HG02943 (cell line): ENCODE measurements around the gene FBXO31.
"Not testable (repeated sequence)": the region's sequence is repeated elsewhere in the genome, so short reads cannot be mapped to it uniquely, and the experiment has no call there.

Experiments
- ATAC-seq: cut with Tn5 transposase; IDR thresholded peaks from one replicate; pipeline ENCODE4 v1.9.1; 2021; ENCODE audit warnings: mild to moderate bottlenecking, low read depth, moderate library complexity; ENCODE audit not compliant: unreplicated experiment

The FBXO31 gene

GRCh38 chr16:87388818-87389134 is 5.2 kb upstream of the FBXO31 start:
- ATAC-seq, result no peak

GRCh38 chr16:87387942-87388817 is 4.6 kb upstream of the FBXO31 start:
- peak; percentile 46 for ATAC-seq

DNA sequence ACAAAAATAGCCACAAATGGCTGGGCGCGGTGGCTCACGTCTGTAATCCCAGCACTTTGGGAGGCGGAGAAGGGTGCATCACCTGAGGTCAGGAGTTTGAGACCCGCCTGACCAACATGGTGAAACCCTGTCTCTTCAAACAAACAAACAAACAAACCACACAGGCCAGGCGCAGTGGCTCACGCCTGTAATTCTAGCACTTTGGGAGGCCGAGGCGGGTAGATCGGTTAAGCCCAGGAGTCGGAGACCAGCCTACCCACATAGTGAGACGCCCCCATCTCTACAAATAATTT is 1.2 kb upstream of the FBXO31 start:
- ATAC-seq, result not testable (repeated sequence)

DNA sequence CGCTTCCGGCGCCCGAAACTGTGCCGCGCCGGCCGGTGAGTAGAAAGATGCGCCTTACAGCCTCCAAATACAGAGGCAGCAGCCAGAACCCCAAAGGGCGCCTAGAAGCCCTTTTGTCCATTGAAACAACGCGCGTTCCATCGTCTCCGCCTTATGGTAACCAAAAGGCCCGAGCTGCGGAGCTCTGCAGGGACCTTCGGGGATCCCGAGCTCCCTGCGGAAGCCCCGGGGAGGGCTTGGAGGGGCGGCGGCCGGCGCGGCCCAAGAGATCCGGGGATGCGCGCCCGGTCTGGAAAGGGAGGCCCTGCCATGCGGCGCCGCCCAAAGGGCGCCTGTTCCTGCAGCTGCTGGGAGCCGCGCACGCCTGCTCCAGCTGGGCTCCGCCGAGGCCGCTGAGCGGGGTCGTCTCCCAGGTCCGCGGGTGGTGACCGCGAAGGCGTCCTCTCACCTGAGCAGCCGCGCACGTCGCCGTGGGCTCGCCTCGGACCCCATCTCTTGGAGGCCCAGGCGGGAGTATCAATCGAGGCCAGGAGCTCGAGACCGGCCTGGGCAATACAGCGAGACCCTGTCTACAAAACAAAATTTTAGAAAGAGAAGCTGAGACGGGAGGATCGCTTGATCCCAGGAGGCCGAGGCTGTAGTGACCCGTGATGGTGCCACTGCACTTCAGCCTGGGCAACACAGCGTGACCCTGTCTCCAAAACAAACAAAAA is 742 bp upstream of the FBXO31 start:
- ATAC-seq, result peak; percentile 33

DNA sequence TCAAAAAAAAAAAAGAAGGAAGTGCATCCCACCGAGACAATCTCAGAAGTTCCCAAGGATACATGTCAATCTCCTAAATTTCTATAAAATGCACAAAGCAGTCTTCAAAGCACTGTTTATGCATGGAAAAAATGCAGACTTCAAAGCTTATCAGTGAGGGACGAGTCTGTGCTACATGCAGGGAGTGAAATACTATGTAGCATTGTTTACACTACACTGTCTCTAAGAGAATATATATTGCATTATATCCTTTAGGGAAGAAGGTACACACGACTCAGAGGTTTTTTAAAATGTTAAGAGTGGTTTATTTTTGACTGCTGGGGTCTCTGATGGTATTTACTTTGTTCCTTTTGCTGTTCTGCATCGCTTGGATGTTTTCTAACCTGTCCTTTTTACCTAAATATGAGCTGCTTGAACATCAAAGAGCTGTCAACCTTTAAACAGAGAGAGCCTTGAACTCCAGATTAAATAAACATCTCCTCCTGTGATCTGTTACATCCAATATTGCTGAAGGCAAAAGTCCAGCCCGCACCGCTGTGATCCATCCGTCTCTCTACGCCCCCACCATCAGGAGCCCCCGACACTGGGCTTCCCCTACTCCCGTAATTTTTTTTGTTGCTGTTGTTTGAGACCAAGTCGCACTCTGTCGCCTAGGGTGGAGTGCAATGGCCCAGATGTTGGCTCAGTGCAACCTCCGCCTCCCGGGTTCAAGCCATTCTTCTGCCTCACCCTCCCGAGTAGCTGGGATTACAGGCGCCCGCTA is 1.4 kb downstream of the FBXO31 start:
- ATAC-seq, result no peak

DNA sequence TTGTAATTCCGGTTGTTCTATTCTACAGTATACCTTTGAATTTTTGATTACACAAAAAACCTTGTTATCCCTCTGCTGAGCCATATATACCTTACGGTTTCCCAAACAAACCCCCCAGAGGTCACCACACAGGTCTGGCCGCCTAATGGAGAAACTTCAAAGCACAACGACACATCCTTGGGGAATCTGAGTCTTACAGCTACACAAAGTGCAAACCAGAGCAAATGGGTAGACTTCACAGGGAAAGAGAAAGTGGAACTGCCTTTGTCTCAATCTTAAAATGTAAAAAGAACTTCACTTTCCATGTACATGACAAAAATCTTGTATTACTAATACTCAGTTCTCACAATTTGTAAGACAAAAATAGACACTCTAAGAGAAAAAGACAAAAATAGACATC is 2.7 kb downstream of the FBXO31 start:
- ATAC-seq, result no peak

GRCh38 chr16:87380403-87380802 is 3.2 kb downstream of the FBXO31 start:
- no peak for ATAC-seq

GRCh38 chr16:87379312-87379752 is 4.2 kb downstream of the FBXO31 start:
- not testable (repeated sequence) for ATAC-seq

GRCh38 chr16:87376660-87377059 is 6.9 kb downstream of the FBXO31 start:
- ATAC-seq, result no peak

DNA sequence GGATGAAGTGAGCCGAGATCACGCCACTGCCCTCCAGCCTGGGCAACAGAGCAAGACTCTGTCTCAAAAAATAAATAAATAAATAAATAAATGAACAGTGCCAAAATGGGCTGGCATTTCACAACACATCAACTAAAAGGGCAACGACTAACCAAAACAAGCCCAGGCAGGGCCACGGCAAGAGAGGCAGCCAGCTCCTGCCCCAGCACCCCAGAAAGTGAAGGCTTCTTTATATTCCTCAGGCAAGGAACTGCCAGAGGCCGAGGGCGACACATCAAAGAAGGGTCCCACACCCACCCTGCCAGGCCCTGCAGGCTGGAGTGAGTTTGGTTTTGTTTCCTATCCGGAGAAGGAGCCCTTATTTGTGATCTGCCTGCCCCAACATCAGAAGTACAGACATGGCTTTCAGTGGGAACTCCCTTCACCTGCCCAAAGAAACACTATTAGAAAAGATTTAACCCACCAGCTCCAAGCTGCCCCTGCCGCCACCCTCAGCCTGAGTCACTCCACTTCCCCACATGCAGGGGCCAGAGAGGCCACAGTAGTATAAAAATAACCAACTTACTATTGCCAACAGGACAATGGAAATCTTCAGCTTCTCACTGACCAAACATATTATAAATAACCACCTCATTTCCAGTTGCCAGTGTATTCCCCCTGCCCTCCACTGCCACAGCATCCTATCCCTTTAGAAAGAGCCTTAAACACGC is 8.0 kb downstream of the FBXO31 start:
- no peak for ATAC-seq

DNA sequence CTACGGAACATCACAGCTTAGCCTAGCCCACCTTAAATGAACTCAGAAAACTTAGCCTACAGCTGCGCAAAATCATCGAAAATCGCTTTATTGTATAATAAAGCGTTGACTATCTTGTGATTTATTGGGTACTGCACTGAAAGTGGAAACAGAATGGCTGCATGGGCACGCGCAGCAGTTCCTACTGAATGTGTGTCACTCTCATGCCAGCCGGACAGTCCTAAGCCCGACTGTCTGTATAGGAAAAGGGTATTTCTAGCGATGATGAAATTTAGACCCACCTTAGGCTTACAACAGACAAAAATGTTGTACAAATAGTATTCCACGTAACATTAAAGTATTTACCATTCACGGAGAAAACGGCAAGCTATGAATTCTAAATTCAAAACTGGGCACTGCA is 9.3 kb downstream of the FBXO31 start:
- ATAC-seq, result no peak

DNA sequence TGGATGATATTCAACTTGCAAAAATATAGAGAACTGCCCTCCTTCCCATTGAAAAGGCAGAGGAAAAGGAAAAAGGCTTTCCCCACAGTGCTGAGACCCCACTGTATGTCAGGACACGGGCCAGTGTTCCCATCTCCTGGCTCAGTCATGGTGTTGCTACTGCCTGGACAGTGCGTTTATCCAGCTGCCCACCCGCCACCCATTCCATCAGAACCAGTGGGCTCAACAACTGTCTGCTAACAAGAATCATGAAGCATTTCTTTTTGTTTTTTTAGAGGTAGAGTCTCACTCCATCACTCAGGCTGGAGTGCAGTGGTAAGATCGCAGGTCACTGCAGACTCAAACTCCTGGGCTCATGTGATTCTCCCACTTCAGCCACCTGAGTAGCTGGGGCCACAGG is 11.3 kb downstream of the FBXO31 start:
- ATAC-seq, result no peak

DNA sequence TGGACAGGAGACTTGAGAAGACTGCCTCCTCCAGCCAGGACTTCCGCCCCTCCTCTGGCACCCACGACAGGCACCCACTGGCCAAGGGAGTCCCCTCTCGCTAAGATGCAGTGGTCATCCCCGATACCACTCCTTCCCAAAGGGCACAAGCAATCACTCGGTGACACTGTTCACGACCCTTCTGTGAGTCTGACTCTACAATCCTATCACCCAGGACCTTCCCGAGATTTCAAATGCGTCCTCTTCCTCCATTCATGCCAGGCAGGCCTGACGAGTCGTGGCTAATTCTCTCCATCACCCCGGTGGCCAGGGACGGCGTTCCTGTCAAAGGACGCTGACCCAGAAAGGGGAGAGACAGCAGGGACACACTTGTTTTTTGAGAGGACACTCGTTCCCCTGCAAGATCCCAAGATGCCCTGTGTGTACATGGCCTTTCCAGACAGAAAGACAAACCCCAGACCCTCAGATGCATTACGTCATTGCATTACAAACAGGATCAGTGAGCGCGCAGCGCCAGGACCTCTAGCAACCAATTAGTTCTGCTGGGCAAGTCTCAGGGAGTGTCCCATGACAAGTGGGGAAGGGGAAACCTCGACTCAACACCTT is 12.2 kb downstream of the FBXO31 start:
- ATAC-seq, result no peak

DNA sequence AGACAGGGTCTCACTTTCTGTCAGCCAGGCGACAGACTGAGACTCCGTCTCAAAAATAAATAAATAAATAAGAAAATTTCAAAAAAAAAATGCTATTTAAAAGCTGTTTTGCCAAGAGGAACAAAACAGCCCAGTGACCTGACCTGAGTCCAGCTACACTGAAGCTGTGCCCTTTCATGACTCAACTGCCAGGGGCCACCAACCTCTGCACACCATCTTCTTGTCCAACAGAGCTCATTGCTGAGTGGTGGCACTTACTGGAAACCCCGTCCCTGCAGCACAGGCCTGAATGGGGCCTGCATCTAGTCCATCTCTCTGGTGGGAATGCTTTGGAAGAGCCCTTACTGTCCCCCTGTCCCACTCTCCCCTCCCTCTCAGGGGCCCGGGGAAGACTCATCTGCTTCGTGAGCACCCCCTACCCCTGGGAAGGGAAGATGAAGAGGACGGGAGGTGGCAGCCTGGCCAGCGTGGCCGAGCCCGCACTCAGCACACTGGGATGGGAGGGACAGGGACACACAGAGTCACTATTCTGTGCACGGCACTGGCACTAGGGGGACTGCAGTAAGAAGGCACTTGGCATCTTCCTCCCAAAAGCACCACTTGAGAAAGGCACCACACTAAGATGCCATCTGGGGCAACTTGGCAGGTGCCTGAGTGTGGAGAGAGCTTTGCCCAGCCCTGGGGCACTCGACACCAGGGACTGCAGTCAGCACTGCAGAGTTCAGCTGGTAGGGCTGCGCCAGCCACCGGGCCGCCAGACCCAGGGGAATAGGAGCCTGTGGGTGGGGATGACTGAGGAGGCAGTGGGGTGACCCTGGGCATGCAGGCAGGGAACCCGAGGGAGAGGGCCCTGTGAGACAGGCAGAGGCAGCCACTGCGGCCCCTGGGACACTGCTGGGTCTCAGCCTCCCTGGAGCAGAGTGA is 13.5 kb downstream of the FBXO31 start:
- no peak for ATAC-seq

- no peak for ATAC-seq
These were observed 14.3 kb downstream of the FBXO31 start for GRCh38 chr16:87369117-87369765.

- ATAC-seq, result no peak
These were observed 15.4 kb downstream of the FBXO31 start for GRCh38 chr16:87368029-87368770.

DNA sequence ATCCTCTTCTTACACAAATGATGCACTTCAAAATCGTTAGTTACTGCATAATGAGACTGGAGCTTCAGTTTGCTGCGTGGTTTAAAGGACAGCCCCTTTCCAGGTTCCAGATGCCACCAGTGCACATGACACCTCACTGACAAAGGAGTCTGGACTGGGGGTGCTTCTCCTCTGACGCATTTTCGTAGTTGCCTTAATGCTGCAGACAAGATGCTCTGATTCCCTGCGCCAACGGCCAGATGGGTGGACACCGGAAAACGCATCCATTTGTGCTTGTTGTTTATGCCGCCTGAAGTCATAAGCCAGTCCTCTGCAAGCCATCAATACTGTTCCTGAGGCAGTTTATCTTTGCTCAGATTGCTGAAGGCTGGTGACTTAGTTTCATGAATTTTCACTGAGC is 16.0 kb downstream of the FBXO31 start:
- no peak for ATAC-seq

DNA sequence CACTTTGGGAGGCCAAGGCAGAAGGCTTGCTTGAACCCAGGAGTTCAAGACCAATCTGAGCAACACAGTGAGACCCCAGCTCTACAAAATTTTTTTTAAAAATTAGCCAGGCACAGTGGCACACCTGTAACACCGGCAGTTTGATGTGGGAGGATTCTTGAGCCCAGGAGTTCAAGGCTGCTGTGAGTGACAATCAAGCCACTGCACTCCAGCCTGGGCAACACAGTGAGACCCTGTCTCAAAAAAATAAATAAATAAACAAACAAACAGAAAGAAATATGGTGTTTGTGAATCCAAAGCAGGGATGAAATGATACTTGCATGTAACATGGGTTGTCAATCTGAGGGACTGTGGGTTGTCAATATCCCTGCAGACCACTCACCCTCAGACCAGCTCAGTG is 16.6 kb downstream of the FBXO31 start:
- no peak for ATAC-seq
